K562 (cell line): Measurements from ENCODE around the gene CRKL. TPM values are rescaled to one million over a fixed set of nuclear protein-coding genes. Genes with fewer than 3 reads are reported as not detected.
A peak's percentile ranks its signal among the peaks of the same experiment; 100 is the strongest.

Experiments used
- CEBPZ ChIP-seq: fragments of 150-350 bp; IDR thresholded peaks from 2 replicates; pipeline ENCODE4 v1.6.1; 2014; ENCODE audit warnings: low read depth, mild to moderate bottlenecking, low read length, borderline replicate concordance
- COPS2 ChIP-seq: fragments of 450-650 bp; conservative IDR thresholded peaks from 2 replicates; pipeline ENCODE4 v1.6.1; 2016; ENCODE audit warnings: mild to moderate bottlenecking, moderate library complexity
- ERF ChIP-seq: fragments of 450-650 bp; formaldehyde crosslinking; IDR thresholded peaks from 2 replicates; pipeline ENCODE4 v1.4.0; 2020; ENCODE audit warnings: mild to moderate bottlenecking, mixed read lengths
- FOS ChIP-seq: IDR thresholded peaks from 3 replicates; pipeline ENCODE4 v1.6.1; 2011; ENCODE audit not compliant: insufficient read length; ENCODE audit errors: extremely low read depth
- HES1 ChIP-seq: fragments of 450-650 bp; IDR thresholded peaks from 2 replicates; pipeline ENCODE4 v1.6.1; 2016; ENCODE audit warnings: low read depth, mild to moderate bottlenecking, moderate library complexity
- HOXB6 ChIP-seq: fragments of 250-450 bp; sonication (Bioruptor Pico); IDR thresholded peaks from 2 replicates; pipeline ENCODE4 v1.5.1; 2022; ENCODE audit warnings: mild to moderate bottlenecking, borderline replicate concordance
- MLLT1 ChIP-seq, 2 experiments: fragments of 450-650 bp; IDR thresholded peaks; 2 replicates each; pipeline ENCODE4 v1.6.1; 2016
- MXD1 ChIP-seq: fragments of 250-450 bp; sonication (Bioruptor Pico); IDR thresholded peaks from 2 replicates; pipeline ENCODE4 v1.8.0; 2021; ENCODE audit warnings: borderline replicate concordance, mild to moderate bottlenecking, moderate library complexity; ENCODE audit not compliant: poor library complexity, severe bottlenecking
- POLR2A ChIP-seq: fragments of 450-650 bp; conservative IDR thresholded peaks from 2 replicates; pipeline ENCODE4 v1.6.1; 2016
- TCF3 ChIP-seq: sonication (generic); formaldehyde crosslinking; IDR thresholded peaks from 2 replicates; pipeline ENCODE4 v1.4.0; 2020; ENCODE audit warnings: mild to moderate bottlenecking, missing genetic modification reagents
- THRAP3 ChIP-seq: fragments of 450-650 bp; IDR thresholded peaks from 2 replicates; pipeline ENCODE4 v1.6.1; 2016; ENCODE audit warnings: mild to moderate bottlenecking, inconsistent platforms, borderline replicate concordance
- WHSC1 ChIP-seq: IDR thresholded peaks from one replicate; pipeline ENCODE4 v1.6.1; 2012; ENCODE audit warnings: low read length, control low read depth, inconsistent platforms
- ZNF347 ChIP-seq: fragments of 450-650 bp; formaldehyde crosslinking; IDR thresholded peaks from 2 replicates; pipeline ENCODE4 v1.4.0; 2020; ENCODE audit warnings: low read depth, mild to moderate bottlenecking, moderate library complexity
- ZNF707 ChIP-seq: fragments of 250-450 bp; sonication (Bioruptor Pico); conservative IDR thresholded peaks from 2 replicates; pipeline ENCODE4 v1.8.0; 2022; ENCODE audit warnings: inconsistent platforms, mild to moderate bottlenecking, moderate library complexity
- polyA plus RNA-seq, 8 experiments: library from polyadenylated mRNA; depleted of rRNA in 4 of 8; stranded (reverse) in 5 of 8; unstranded in 3 of 8; fragments of >200 nt; fragmentation: Nextera tagmentation in 2 of 8; fragmentation: Illumina TruSeq in 1 of 8; extraction: Ambion mirVana in 2 of 8; extraction: Trizol in 1 of 8; gene quantifications; 2 replicates each; pipeline versions ENCODE4 v1.2.1 to v1.2.3, GENCODE V29; 2011 to 2014; ENCODE audit warnings: inconsistent platforms in 1 of 8, missing spikeins in 1 of 8
- total RNA-seq, 7 experiments: library from RNA; depleted of rRNA in 6 of 7; stranded (reverse); fragments of >200 nt in 6 of 7; fragmentation: Illumina TruSeq in 2 of 7; extraction: Trizol in 2 of 7; gene quantifications; 2 replicates each; pipeline versions ENCODE4 v1.2.1 to v1.2.3, GENCODE V29; 2011 to 2021; ENCODE audit warnings: low replicate concordance in 1 of 7
- TF ChIP-seq, protein P1 (sequence below): fragments of 450-650 bp; formaldehyde crosslinking; IDR thresholded peaks from 2 replicates; pipeline ENCODE4 v1.4.0; 2020; ENCODE audit warnings: mild to moderate bottlenecking
- TF ChIP-seq, protein P2 (sequence below): sonication (generic); formaldehyde crosslinking; IDR thresholded peaks from 2 replicates; pipeline ENCODE4 v1.8.1; 2023; ENCODE audit warnings: mild to moderate bottlenecking, missing genetic modification reagents, moderate library complexity

The CRKL gene
- total and polyA plus RNA-seq, 9 of the 15 experiments (the other 6 are each of a cell fraction or from before 2014, with no cell fraction given): 100 to 263 (median 124) TPM

DNA sequence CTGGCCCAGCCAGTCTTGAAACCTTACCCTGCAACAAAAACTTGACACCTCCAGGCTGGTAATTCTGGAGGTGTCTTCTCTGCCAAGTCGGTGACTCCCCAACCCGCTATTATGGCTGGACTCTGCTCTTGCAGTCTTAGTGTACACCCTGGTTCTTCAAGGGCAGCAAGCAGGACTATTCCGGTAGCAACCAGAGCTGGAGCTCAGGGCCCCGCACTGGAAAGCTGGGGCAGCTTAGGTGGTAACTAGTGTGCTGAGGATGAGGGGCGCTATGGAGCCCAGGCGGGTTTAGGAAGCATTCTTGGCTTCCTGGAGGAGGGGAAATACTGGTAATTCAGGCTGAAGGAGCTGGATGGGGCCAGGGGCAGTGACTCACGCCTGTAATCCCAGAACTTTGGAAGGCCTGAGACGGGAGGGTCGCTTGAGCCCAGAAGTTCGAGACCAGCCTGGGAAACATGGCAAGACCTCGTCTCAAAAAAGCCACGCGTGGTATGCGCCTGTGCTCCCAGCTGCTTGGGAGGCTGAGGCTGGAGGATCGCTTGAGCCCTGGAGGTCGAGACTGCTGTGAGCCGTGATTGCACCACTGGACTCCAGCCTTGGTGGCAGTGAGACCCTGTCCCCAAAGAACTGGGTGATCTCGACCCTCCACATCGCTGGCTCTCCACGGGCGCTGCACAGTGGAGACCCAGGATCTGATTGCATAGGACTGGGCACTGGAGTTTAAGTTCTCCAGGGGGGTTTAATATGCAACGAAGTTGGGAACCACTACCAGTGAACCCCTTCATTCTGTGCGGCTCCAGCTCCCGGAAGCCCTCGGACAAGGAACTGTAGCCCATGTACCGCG, 39.3 kb downstream of the CRKL start (continued):
- TF ChIP-seq WHSC1: no peak
- no peak for TF ChIP-seq ERF (CRISPR knock-in tag)
- no peak for TF ChIP-seq CEBPZ
- TF ChIP-seq HES1: no peak
- TF ChIP-seq FOS: no peak
- TF ChIP-seq, protein P1, sequence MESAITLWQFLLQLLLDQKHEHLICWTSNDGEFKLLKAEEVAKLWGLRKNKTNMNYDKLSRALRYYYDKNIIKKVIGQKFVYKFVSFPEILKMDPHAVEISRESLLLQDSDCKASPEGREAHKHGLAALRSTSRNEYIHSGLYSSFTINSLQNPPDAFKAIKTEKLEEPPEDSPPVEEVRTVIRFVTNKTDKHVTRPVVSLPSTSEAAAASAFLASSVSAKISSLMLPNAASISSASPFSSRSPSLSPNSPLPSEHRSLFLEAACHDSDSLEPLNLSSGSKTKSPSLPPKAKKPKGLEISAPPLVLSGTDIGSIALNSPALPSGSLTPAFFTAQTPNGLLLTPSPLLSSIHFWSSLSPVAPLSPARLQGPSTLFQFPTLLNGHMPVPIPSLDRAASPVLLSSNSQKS (CRISPR knock-in tag): no peak
- no peak for TF ChIP-seq TCF3 (CRISPR knock-in tag)
- TF ChIP-seq COPS2: no peak
- TF ChIP-seq ZNF707 (CRISPR knock-in tag): no peak
- no peak for TF ChIP-seq ZNF347
- no peak for TF ChIP-seq MLLT1 (IDR thresholded peaks at IDR 0.05)
- TF ChIP-seq POLR2A: peak; percentile 50; the same call in 1 of the 2 replicates
- TF ChIP-seq HOXB6 (CRISPR knock-in tag): no peak
- TF ChIP-seq, protein P2, sequence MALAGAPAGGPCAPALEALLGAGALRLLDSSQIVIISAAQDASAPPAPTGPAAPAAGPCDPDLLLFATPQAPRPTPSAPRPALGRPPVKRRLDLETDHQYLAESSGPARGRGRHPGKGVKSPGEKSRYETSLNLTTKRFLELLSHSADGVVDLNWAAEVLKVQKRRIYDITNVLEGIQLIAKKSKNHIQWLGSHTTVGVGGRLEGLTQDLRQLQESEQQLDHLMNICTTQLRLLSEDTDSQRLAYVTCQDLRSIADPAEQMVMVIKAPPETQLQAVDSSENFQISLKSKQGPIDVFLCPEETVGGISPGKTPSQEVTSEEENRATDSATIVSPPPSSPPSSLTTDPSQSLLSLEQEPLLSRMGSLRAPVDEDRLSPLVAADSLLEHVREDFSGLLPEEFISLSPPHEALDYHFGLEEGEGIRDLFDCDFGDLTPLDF (CRISPR knock-in tag): no peak
- no peak for TF ChIP-seq MXD1 (CRISPR knock-in tag)
- no peak for TF ChIP-seq THRAP3
